AG09319 (cell line): Measurements from ENCODE around the gene RASGRF1.

Source experiments
- DNase-seq: peaks from one replicate; pipeline ENCODE4 v3.0.0-alpha.2; 2010; ENCODE audit warnings: low read depth; ENCODE audit errors: extremely low read depth
- CTCF ChIP-seq: IDR thresholded peaks from 2 replicates; pipeline ENCODE4 v1.5.1; 2011; ENCODE audit warnings: low read depth, mild to moderate bottlenecking, inconsistent platforms, low read length, moderate library complexity

The RASGRF1 gene

GRCh38 chr15:78934655-78935023 is 155.9 kb downstream of the RASGRF1 start:
- no peak for TF ChIP-seq CTCF
- DNase-seq, result no peak

- no peak for DNase-seq
- no peak for TF ChIP-seq CTCF
These were observed 156.5 kb downstream of the RASGRF1 start for GRCh38 chr15:78933823-78934654.

- no peak for DNase-seq
- no peak for TF ChIP-seq CTCF
These were observed 157.3 kb downstream of the RASGRF1 start for GRCh38 chr15:78933187-78933822.

- no peak for TF ChIP-seq CTCF
- DNase-seq, result no peak
These were observed 158.2 kb downstream of the RASGRF1 start for GRCh38 chr15:78932258-78932808.

- DNase-seq, result no peak
- no peak for TF ChIP-seq CTCF
These were observed 158.9 kb downstream of the RASGRF1 start for GRCh38 chr15:78931439-78932257.

- DNase-seq, result peak; percentile 59
- TF ChIP-seq CTCF, result no peak
These were observed 159.8 kb downstream of the RASGRF1 start for GRCh38 chr15:78930577-78931388.
